ENCODE measurements around the gene LGI4.

The LGI4 gene

GRCh38 chr19:35100588-35101533 is 34.0 kb downstream of the LGI4 start:
- TF ChIP-seq CTCF (conservative IDR thresholded peaks at IDR 0.05; ENCODE audit: low read depth, low read length), result no peak
- DNase-seq (ENCODE audit: low read depth), result no peak
- no peak overlapping the region for H3K4me3 ChIP-seq (ENCODE audit: low read length)

- no peak for DNase-seq (ENCODE audit: low read depth)
- TF ChIP-seq CTCF (conservative IDR thresholded peaks at IDR 0.05; ENCODE audit: low read depth, low read length), result no peak
- H3K4me3 ChIP-seq (ENCODE audit: low read length), result no peak overlapping the region
Observed at GRCh38 chr19:35099897-35100275, 35.0 kb downstream of the LGI4 start.

GRCh38 chr19:35099155-35099896 is 35.5 kb downstream of the LGI4 start:
- no peak overlapping the region for H3K4me3 ChIP-seq (ENCODE audit: low read length)
- no peak for TF ChIP-seq CTCF (conservative IDR thresholded peaks at IDR 0.05; ENCODE audit: low read depth, low read length)
- DNase-seq (ENCODE audit: low read depth), result no peak

GRCh38 chr19:35098413-35099049 is 36.3 kb downstream of the LGI4 start:
- H3K4me3 ChIP-seq (ENCODE audit: low read length), result no peak overlapping the region
- no peak for DNase-seq (ENCODE audit: low read depth)
- TF ChIP-seq CTCF (conservative IDR thresholded peaks at IDR 0.05; ENCODE audit: low read depth, low read length), result no peak

- no peak overlapping the region for H3K4me3 ChIP-seq (ENCODE audit: low read length)
- no peak for DNase-seq (ENCODE audit: low read depth)
- no peak for TF ChIP-seq CTCF (conservative IDR thresholded peaks at IDR 0.05; ENCODE audit: low read depth, low read length)
Observed at GRCh38 chr19:35095667-35096368, 39.0 kb downstream of the LGI4 start.

- no peak overlapping the region for H3K4me3 ChIP-seq (ENCODE audit: low read length)
- no peak for TF ChIP-seq CTCF (conservative IDR thresholded peaks at IDR 0.05; ENCODE audit: low read depth, low read length)
- no peak for DNase-seq (ENCODE audit: low read depth)
Observed at GRCh38 chr19:35094656-35095055, 40.2 kb downstream of the LGI4 start.
